ENCODE measurements around the gene GATAD2B. TPM values are rescaled to one million over a fixed set of nuclear protein-coding genes. Genes with fewer than 3 reads are reported as not detected.

GATAD2B gene
- total RNA-seq, 1 experiment from 2014 or later, result 46.9 TPM

DNA sequence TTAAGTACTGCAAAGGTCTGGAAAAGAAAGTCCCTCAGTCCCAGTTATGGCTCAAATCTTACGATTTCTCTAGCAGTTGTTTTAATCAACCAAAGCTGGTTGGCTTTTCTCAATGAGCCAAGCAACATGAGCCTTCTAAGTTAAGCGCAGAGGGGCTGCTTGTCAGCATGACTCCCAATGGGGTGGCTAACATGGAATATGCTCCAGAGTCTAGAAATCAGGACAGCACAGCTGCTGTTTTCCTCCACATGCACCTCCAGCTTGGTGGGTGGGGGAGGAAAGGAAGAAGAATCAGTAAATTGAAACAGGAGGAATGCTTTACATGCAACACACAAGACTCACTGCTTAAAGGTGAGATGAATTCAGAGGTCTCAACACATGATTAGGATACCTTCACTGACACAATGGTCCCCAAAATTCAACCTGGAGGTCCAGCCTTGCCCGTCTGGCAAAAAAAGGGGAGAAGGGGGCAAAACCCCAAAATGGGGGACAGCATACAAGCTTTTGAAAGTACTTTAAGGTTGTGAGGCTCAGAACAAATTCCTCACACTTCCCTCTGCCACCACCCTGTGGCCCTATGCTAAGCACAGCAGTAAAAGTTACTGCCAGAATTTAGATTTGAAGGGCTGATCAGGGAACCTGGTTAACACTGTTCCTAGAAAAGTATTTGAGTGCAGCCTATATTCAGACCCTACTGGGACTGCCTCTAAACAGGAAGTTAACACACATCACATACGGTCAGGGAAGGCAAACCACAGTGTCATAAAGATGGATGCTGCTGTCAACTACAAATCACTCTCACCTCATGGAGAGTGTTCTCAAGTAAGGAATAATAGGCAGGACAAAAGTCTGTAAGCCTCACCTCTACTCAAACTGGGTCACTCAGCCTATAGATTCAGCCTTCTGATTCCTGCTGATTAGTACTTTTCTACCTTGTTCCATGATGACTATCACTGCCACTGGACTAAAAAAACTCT lies 2.6 kb downstream of the GATAD2B start:
- peaks cover 4% of the 10 kb centered on the region; the same call in 1 of the 2 replicates for H3K36me3 Mint-ChIP-seq
- peaks cover 26% of the 10 kb centered on the region for H3K4me1 Mint-ChIP-seq
- CTCF ChIA-PET, result interaction anchor here (0.5 to 3.1 kb wide), 5 partner anchors 26 to 188 kb away, joined by 3 to 20 read pairs (median 4); partner anchors contain the start of genes CREB3L4, DENND4B and RAB13
- no peaks in the 10 kb centered on the region for H3K27me3 Mint-ChIP-seq (ENCODE audit: low read depth)
- POLR2A ChIA-PET, result interaction anchor here (1.0 kb wide), 1 partner anchor 70 kb away, joined by 3 read pairs; no protein-coding TSS in a partner anchor
- ATAC-seq (no peak), DNase-seq (ENCODE audit: low spot score) (no peak)
- peak overlapping the region; percentile 74 for H3K27ac Mint-ChIP-seq
- H3K4me3 Mint-ChIP-seq, result peak overlapping the region; percentile 93
- TF ChIP-seq, protein P1, sequence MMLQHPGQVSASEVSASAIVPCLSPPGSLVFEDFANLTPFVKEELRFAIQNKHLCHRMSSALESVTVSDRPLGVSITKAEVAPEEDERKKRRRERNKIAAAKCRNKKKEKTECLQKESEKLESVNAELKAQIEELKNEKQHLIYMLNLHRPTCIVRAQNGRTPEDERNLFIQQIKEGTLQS (CRISPR knock-in tag; conservative IDR thresholded peaks at IDR 0.05), result no peak
- TF ChIP-seq IRF2 (CRISPR knock-in tag; IDR thresholded peaks at IDR 0.05; ENCODE audit: borderline replicate concordance, low read depth) (no peak), ZNF416 (CRISPR knock-in tag; IDR thresholded peaks at IDR 0.05) (no peak), GRHL2 (CRISPR knock-in tag; IDR thresholded peaks at IDR 0.05; ENCODE audit: insufficient replicate concordance, severe bottlenecking) (no peak), GTF2I (CRISPR knock-in tag; conservative IDR thresholded peaks at IDR 0.05) (no peak), ZNF121 (CRISPR knock-in tag; IDR thresholded peaks at IDR 0.05) (no peak), SMAD3 (CRISPR knock-in tag; IDR thresholded peaks at IDR 0.05; ENCODE audit: borderline replicate concordance) (no peak), CREM (CRISPR knock-in tag; IDR thresholded peaks at IDR 0.05) (no peak), MXD4 (CRISPR knock-in tag; IDR thresholded peaks at IDR 0.05; ENCODE audit: borderline replicate concordance) (no peak), ELF4 (CRISPR knock-in tag; IDR thresholded peaks at IDR 0.05; ENCODE audit: low read depth) (no peak), GABPB1 (CRISPR knock-in tag; IDR thresholded peaks at IDR 0.05) (no peak), NFE2L1 (CRISPR knock-in tag; IDR thresholded peaks at IDR 0.05) (no peak), SMAD4 (CRISPR knock-in tag; IDR thresholded peaks at IDR 0.05) (no peak)
- TF ChIP-seq, protein P2, sequence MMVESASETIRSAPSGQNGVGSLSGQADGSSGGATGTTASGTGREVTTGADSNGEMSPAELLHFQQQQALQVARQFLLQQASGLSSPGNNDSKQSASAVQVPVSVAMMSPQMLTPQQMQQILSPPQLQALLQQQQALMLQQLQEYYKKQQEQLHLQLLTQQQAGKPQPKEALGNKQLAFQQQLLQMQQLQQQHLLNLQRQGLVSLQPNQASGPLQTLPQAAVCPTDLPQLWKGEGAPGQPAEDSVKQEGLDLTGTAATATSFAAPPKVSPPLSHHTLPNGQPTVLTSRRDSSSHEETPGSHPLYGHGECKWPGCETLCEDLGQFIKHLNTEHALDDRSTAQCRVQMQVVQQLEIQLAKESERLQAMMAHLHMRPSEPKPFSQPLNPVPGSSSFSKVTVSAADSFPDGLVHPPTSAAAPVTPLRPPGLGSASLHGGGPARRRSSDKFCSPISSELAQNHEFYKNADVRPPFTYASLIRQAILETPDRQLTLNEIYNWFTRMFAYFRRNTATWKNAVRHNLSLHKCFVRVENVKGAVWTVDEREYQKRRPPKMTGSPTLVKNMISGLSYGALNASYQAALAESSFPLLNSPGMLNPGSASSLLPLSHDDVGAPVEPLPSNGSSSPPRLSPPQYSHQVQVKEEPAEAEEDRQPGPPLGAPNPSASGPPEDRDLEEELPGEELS (CRISPR knock-in tag; IDR thresholded peaks at IDR 0.05), result no peak
- TF ChIP-seq, protein P3, sequence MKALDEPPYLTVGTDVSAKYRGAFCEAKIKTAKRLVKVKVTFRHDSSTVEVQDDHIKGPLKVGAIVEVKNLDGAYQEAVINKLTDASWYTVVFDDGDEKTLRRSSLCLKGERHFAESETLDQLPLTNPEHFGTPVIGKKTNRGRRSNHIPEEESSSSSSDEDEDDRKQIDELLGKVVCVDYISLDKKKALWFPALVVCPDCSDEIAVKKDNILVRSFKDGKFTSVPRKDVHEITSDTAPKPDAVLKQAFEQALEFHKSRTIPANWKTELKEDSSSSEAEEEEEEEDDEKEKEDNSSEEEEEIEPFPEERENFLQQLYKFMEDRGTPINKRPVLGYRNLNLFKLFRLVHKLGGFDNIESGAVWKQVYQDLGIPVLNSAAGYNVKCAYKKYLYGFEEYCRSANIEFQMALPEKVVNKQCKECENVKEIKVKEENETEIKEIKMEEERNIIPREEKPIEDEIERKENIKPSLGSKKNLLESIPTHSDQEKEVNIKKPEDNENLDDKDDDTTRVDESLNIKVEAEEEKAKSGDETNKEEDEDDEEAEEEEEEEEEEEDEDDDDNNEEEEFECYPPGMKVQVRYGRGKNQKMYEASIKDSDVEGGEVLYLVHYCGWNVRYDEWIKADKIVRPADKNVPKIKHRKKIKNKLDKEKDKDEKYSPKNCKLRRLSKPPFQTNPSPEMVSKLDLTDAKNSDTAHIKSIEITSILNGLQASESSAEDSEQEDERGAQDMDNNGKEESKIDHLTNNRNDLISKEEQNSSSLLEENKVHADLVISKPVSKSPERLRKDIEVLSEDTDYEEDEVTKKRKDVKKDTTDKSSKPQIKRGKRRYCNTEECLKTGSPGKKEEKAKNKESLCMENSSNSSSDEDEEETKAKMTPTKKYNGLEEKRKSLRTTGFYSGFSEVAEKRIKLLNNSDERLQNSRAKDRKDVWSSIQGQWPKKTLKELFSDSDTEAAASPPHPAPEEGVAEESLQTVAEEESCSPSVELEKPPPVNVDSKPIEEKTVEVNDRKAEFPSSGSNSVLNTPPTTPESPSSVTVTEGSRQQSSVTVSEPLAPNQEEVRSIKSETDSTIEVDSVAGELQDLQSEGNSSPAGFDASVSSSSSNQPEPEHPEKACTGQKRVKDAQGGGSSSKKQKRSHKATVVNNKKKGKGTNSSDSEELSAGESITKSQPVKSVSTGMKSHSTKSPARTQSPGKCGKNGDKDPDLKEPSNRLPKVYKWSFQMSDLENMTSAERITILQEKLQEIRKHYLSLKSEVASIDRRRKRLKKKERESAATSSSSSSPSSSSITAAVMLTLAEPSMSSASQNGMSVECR (CRISPR knock-in tag; IDR thresholded peaks at IDR 0.05; ENCODE audit: borderline replicate concordance), result no peak
- TF ChIP-seq, protein P4, sequence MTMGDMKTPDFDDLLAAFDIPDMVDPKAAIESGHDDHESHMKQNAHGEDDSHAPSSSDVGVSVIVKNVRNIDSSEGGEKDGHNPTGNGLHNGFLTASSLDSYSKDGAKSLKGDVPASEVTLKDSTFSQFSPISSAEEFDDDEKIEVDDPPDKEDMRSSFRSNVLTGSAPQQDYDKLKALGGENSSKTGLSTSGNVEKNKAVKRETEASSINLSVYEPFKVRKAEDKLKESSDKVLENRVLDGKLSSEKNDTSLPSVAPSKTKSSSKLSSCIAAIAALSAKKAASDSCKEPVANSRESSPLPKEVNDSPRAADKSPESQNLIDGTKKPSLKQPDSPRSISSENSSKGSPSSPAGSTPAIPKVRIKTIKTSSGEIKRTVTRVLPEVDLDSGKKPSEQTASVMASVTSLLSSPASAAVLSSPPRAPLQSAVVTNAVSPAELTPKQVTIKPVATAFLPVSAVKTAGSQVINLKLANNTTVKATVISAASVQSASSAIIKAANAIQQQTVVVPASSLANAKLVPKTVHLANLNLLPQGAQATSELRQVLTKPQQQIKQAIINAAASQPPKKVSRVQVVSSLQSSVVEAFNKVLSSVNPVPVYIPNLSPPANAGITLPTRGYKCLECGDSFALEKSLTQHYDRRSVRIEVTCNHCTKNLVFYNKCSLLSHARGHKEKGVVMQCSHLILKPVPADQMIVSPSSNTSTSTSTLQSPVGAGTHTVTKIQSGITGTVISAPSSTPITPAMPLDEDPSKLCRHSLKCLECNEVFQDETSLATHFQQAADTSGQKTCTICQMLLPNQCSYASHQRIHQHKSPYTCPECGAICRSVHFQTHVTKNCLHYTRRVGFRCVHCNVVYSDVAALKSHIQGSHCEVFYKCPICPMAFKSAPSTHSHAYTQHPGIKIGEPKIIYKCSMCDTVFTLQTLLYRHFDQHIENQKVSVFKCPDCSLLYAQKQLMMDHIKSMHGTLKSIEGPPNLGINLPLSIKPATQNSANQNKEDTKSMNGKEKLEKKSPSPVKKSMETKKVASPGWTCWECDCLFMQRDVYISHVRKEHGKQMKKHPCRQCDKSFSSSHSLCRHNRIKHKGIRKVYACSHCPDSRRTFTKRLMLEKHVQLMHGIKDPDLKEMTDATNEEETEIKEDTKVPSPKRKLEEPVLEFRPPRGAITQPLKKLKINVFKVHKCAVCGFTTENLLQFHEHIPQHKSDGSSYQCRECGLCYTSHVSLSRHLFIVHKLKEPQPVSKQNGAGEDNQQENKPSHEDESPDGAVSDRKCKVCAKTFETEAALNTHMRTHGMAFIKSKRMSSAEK (CRISPR knock-in tag; IDR thresholded peaks at IDR 0.05; ENCODE audit: borderline replicate concordance), result no peak
- TF ChIP-seq, protein P5, sequence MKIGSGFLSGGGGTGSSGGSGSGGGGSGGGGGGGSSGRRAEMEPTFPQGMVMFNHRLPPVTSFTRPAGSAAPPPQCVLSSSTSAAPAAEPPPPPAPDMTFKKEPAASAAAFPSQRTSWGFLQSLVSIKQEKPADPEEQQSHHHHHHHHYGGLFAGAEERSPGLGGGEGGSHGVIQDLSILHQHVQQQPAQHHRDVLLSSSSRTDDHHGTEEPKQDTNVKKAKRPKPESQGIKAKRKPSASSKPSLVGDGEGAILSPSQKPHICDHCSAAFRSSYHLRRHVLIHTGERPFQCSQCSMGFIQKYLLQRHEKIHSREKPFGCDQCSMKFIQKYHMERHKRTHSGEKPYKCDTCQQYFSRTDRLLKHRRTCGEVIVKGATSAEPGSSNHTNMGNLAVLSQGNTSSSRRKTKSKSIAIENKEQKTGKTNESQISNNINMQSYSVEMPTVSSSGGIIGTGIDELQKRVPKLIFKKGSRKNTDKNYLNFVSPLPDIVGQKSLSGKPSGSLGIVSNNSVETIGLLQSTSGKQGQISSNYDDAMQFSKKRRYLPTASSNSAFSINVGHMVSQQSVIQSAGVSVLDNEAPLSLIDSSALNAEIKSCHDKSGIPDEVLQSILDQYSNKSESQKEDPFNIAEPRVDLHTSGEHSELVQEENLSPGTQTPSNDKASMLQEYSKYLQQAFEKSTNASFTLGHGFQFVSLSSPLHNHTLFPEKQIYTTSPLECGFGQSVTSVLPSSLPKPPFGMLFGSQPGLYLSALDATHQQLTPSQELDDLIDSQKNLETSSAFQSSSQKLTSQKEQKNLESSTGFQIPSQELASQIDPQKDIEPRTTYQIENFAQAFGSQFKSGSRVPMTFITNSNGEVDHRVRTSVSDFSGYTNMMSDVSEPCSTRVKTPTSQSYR (CRISPR knock-in tag; IDR thresholded peaks at IDR 0.05), result no peak
- TF ChIP-seq, protein P6, sequence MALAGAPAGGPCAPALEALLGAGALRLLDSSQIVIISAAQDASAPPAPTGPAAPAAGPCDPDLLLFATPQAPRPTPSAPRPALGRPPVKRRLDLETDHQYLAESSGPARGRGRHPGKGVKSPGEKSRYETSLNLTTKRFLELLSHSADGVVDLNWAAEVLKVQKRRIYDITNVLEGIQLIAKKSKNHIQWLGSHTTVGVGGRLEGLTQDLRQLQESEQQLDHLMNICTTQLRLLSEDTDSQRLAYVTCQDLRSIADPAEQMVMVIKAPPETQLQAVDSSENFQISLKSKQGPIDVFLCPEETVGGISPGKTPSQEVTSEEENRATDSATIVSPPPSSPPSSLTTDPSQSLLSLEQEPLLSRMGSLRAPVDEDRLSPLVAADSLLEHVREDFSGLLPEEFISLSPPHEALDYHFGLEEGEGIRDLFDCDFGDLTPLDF (CRISPR knock-in tag; IDR thresholded peaks at IDR 0.05), result no peak
- no peaks in the 10 kb centered on the region for H3K9me3 Mint-ChIP-seq

Data from WTC11 (cell line).